Ascending aorta (tissue), 2 donors: ENCODE measurements around the gene ZFPL1. TPM values are rescaled to one million over a fixed set of nuclear protein-coding genes. Genes with fewer than 3 reads are reported as not detected.
A peak's percentile ranks its signal among the peaks of the same experiment; 100 is the strongest.

ENCODE experiments used
- DNase-seq, 2 donors: peaks; one replicate each; pipeline ENCODE4 v3.0.0-alpha.2; 2019; ENCODE audit warnings: low spot score in 2 of 2
- H3K27ac ChIP-seq, 2 donors: fragments of 200-600 bp; sonication (generic); one replicate each; pipeline ENCODE4 v1.5.1; 2016 to 2017; ENCODE audit warnings: mild to moderate bottlenecking in 1 of 2
- H3K27me3 ChIP-seq: fragments of 200-600 bp; sonication (generic); one replicate; pipeline ENCODE4 v1.5.1; 2017
- H3K36me3 ChIP-seq, 2 donors: fragments of 200-600 bp; sonication (generic); one replicate each; pipeline ENCODE4 v1.5.1; 2016
- H3K4me1 ChIP-seq, 2 donors: fragments of 200-600 bp; sonication (generic); one replicate each; pipeline ENCODE4 v1.5.1; 2016 to 2017; ENCODE audit warnings: mild to moderate bottlenecking in 1 of 2
- H3K4me3 ChIP-seq, 2 donors: fragments of 200-600 bp; sonication (generic); one replicate each; pipeline ENCODE4 v1.5.1; 2016 to 2017; ENCODE audit warnings: mild to moderate bottlenecking in 1 of 2
- H3K9me3 ChIP-seq, 2 donors: fragments of 200-600 bp; sonication (generic); one replicate each; pipeline ENCODE4 v1.5.1; 2016
- CTCF ChIP-seq, 3 experiments: fragments of 200-600 bp in 2 of 3; fragments of 450-650 bp in 1 of 3; sonication (generic) in 2 of 3; IDR thresholded peaks; one replicate each; pipeline ENCODE4 v1.5.1; 2016 to 2019; ENCODE audit warnings: antibody characterized with exemption in 3 of 3, mild to moderate bottlenecking in 1 of 3, moderate library complexity in 1 of 3
- intact Hi-C: fragments of 100-400 bp; cut with DNase I; formaldehyde crosslinking; loops from one replicate; pipeline ENCODE4 v1.15.1; 2023
- total RNA-seq: library from RNA; depleted of rRNA; stranded (reverse); fragments of >200 nt; gene quantifications from one replicate; pipeline ENCODE4 v1.1.0, GENCODE V29; 2016

The ZFPL1 gene
- total RNA-seq, 1 donor from 2014 or later: 93.6 TPM

- H3K27me3 ChIP-seq: no peaks in the 10 kb centered on the region
- H3K4me3 ChIP-seq: peak overlapping the region; percentile 80 to 91
- no peaks in the 10 kb centered on the region for H3K9me3 ChIP-seq
- peaks cover 19 to 21% of the 10 kb centered on the region in 2 donors for H3K4me1 ChIP-seq
- TF ChIP-seq CTCF (IDR thresholded peaks at IDR 0.05): no peak
- intact Hi-C loops: no loop called here
- peaks cover 31 to 54% of the 10 kb centered on the region in 2 donors for H3K36me3 ChIP-seq
- peak in 1 of 2 donors; percentile 66 for DNase-seq
- peak overlapping the region; percentile 91 to 96 for H3K27ac ChIP-seq
Observed at GRCh38 chr11:65121447-65121864, 37.4 kb downstream of the ZFPL1 start.

GRCh38 chr11:65121865-65122696 is 38.1 kb downstream of the ZFPL1 start, which contains the start of the genes FAU and MRPL49:
FAU (minus strand) TSS chr11:65122134; CDS start chr11:65121813, 321 bp downstream.
MRPL49 (plus strand) TSS chr11:65122321; CDS start chr11:65122347, 26 bp downstream.
- Histone ChIP-seq H3K36me3 (peaks cover 37 to 60% of the 10 kb centered on the region in 2 donors), H3K27me3 (no peaks in the 10 kb centered on the region), H3K4me1 (peaks cover 15% of the 10 kb centered on the region in 2 donors), H3K9me3 (no peaks in the 10 kb centered on the region), H3K27ac (peak within 1 kb of the TSS; percentile 91 to 96), H3K4me3 (peak within 1 kb of the TSS; percentile 80 to 91)
- peak; percentile 95 to 99 for DNase-seq
- intact Hi-C loops: loop anchor here (1.0 kb wide), 2 partner anchors 38 to 108 kb away; partner anchors contain the start of genes ARL2, CDCA5 and ZFPL1
- TF ChIP-seq CTCF (IDR thresholded peaks at IDR 0.05): no peak

GRCh38 chr11:65124480-65125196 is 40.6 kb downstream of the ZFPL1 start:
- Histone ChIP-seq H3K4me1 (peaks cover 15% of the 10 kb centered on the region in 2 donors), H3K4me3 (no peak overlapping the region), H3K36me3 (peaks cover 61 to 68% of the 10 kb centered on the region in 2 donors), H3K27me3 (no peaks in the 10 kb centered on the region), H3K27ac (no peak overlapping the region), H3K9me3 (no peaks in the 10 kb centered on the region)
- TF ChIP-seq CTCF (IDR thresholded peaks at IDR 0.05): no peak
- intact Hi-C loops: no loop called here
- DNase-seq: peak in 1 of 2 donors; percentile 27

- intact Hi-C loops: no loop called here
- peaks cover 61 to 68% of the 10 kb centered on the region in 2 donors for H3K36me3 ChIP-seq
- no peak overlapping the region for H3K4me3 ChIP-seq
- TF ChIP-seq CTCF (IDR thresholded peaks at IDR 0.05): no peak
- peaks cover 15% of the 10 kb centered on the region in 2 donors for H3K4me1 ChIP-seq
- no peak for DNase-seq
- H3K27ac ChIP-seq: no peak overlapping the region
- no peaks in the 10 kb centered on the region for H3K9me3 ChIP-seq
- H3K27me3 ChIP-seq: no peaks in the 10 kb centered on the region
Observed at GRCh38 chr11:65125197-65126056, 41.4 kb downstream of the ZFPL1 start.
